Fibroblast of peridontal ligament (primary cell): ENCODE data around the gene SH3PXD2A.
"Not testable (repeated sequence)": the region's sequence is repeated elsewhere in the genome, so short reads cannot be mapped to it uniquely, and the experiment has no call there.

Experiments used
- DNase-seq: peaks from one replicate; pipeline ENCODE4 v3.0.0-alpha.2; 2010; ENCODE audit errors: extremely low read depth

SH3PXD2A gene

DNA sequence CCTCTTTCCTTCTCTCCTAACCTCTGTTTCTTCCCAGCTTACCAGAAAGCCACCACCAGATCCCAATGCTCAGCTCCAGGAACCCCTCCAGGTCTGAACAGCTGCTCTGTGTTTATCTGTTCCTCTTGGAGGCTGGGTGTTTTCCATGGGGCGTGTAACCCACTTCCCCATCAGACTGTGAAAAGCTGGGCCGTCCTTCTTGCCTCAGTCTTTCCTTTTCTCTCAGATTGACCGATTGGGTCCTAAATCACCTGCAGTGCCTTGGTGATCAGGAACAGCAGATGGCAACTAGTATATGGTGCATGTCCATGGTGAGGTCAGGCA is 4.8 kb downstream of the SH3PXD2A start:
- DNase-seq = peak; percentile 77

DNA sequence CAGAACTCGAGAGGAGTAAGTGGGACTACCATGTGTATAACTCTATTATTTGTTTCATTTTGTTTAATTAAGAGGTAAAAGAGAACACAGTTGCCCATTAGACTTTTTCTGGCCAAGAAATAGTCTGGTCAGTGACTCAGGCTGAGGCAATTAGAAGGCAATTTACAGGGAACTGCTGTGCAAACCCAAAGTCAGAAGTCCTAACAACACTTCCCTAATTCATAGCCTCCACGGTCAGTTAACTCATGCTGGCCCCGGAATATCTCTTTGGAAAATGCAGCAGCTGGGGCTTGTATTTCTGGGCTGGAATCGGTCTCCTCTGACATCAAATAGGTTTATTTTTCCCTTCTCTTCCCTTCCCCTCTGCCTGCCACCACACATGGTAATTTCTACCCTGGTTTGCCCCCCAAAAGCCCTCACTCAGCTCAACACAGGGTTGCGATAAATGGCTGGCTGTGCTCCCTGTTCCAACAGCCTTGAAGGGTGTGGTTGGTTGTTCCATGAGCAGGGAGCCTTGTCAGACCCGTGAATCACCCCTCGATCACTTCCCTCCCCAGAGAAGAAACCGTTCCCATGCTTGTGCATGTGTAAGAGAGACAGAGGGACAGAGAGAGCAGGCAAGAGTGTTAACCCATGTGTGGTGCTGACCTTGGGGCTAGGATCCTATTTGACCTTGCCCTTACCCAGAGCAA is 5.3 kb downstream of the SH3PXD2A start:
- peak; percentile 88 for DNase-seq

DNA sequence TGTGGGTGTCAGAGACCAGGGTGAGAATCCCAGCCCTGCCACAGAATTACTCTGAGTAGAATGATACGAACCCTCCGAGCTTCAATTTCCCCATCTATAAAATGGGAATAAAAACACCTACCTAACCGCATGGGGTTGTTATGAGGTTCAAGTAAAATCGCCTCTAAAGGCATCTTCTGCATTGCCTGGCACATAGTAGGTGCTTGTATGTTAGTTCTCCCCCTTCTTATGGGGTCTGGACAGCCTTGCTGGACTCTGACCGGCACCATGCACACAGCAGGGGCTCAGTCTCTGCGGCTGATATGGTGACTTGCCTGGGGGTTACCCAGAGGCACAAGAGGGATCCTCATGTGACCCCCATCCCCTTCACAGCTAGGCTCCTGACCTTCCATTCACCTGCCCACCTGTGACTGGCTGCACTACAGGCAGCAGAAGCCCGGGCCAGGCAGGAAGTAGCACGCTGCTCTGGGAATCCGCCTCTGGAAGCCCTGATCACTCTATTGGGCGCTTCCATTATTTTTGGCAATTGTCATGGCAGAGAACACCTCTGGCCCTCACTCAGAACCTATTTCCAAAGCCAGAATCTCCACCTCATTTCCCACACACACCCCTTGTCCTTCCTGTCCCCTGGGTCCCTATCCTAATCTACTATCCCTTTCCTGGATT is 6.0 kb downstream of the SH3PXD2A start:
- no peak for DNase-seq

DNA sequence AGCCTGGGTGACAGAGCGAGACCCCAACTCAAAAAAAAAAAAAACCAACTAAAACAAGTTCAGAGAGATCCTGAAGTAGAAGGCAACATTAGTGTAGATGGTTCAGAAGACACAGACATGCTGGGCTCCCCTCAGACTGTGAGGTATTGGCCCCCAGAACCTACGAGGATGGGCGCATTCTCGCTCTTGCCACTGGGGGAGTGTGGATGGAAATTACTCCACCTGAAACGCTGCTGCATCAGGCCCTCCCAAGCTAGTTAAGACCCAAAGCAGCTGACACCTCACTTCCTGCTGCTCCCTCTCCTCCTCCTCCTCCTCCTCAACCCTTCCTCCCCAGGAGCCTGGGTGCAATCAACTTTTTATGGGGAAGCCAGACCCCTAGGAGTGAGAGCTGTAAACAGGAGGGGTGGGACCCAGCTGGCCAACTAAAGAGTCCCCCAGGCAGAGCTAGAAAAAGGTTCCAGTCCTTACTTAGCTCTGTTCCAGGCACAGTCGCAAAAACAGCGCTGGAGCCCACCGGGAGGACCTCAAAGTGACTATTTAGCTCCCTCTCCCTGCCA is 7.4 kb downstream of the SH3PXD2A start:
- no peak for DNase-seq

DNA sequence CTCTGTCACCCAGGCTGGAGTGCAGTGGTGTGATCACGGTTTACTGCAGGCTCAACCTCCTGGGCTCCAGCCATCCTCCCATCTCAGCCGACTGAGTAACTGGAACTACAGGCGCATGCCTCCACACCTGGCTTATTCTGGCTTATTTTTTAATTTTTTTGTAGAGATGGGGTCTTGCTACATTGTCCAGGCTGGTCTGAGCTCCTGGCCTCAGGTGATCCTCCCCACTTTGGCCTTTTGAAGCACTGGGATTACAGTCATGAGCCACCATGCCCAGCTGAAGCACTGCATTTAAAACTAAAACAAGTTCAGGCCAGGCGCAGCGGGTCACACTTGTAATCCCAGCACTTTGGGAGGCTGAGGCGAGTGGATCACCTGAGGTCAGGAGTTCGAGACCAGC is 8.0 kb downstream of the SH3PXD2A start:
- no peak for DNase-seq

DNA sequence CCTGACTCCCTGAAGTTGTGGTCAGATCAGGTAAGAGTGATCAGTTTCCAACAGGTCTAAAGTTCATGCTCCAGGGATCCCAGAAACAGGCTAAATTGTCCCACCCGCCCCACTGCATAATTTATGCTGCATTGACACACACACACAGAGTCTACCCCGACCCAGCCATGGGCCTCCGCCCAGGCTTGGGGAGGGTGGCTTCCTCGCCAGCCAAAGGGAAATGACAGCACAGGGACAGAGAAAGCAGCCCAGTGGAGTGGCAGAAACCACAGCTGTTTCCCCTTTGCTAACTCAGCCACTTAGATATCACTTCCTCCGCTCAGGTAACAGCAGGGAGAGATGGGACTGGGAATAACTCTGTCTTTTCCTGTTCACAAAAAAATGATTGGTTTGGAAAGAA is 9.4 kb downstream of the SH3PXD2A start:
- DNase-seq = no peak

DNA sequence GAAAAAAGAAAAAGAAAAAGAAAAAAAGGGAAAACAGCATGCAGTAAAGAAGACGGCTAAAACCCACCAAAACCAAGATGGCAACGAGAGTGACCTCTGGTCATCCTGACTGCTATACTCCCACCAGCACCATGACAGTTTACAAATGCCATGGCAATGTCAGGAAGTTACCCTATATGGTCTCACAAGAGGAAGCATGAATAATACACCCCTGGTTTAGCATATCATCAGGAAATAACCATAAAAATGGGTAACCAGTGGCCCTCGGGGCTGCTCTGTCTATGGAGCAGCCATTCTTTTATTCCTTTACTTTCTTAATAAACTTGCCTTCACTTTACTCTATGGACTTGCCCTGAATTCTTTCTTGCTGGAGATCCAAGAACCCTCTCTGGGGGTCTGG is 10.0 kb downstream of the SH3PXD2A start:
- DNase-seq = not testable (repeated sequence)

DNA sequence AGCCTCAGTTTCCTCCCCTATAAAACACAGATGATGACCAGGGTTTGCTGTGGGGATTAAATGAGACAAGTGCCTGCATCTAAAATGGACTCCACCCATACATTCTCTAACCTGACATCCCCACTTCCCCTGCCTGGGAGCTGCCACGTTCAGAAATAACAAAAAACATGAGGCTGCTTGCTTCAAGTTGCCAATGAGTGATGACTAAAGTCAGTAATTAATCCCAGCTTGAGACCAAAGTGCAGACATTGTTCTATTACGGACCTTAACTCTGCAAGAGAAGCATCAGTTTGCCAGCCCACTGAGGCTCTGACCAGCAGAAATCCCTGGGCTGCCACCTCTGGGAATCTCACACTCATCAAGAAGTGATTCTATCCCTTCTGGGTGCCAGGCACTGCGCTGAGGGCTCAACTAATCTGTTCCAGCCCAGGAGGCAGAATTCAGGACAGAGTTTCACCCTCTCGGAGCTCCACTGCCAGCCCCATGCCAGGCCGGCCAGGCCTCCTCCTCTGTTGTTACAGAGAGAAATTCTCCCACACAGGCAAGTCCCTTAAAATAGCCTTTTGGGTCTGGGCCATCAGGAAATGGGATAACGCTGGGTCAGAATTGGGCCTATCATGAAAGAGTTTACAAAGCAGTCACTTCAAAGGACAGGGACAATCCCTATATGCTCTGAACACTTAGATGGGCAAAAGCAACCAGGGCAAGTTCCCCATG is 11.4 kb downstream of the SH3PXD2A start:
- DNase-seq = peak; percentile 96

DNA sequence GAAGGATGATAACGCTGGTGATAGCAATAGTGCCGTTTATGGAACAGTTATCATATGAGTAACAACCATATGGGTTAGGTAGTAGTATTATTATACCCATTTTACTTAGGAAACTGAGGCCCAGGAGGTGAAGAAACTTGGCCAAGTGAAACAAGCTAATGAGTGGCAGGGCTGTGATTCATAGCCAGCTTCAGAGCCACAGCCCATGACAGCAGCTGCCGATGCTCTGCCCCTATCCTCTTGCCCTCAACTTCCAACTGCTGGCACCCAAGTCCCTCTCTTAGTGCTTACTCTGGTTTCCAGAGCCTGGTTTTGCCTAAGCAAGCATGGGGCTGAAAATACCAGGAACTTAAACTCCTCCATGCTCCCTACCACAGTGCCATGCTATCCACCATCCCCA is 12.3 kb downstream of the SH3PXD2A start:
- DNase-seq = no peak

DNA sequence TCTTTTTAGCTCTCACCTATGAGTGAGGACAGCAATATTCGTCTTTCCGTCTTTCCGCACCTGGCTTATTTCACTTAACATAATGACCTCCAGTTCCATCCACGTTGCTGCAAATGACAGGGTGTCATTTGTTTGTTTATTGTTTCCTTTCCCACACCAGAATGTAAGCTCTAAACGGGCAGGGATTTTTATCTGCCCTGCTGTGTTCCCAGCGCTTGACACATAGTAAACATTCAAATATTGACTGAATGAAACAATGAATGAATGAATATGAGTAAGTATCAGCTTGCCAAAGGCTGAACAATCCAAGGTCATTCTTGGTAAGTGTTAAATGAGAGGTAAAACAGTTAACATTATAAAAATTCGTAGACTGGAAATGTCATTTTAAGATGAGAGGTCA is 12.8 kb downstream of the SH3PXD2A start:
- no peak for DNase-seq

DNA sequence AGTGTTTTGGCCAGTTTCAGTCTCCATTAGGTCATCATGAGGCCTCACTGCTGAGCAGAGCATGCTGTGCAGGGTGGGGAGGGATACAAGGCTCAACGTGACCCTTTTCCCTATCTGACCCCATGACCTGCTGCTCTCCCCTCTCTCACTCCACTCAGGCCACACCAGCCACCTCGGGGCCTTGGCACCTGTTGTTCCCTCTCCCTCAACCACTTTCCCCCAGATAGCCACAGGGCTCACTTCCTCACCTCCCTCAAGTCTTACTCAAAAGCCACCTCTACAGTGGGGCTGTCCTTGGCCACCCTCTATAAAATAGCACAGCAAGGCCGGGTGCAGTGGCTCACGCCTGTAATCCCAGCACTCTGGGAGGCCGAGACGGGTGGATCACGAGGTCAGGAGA is 13.9 kb downstream of the SH3PXD2A start:
- DNase-seq = no peak

DNA sequence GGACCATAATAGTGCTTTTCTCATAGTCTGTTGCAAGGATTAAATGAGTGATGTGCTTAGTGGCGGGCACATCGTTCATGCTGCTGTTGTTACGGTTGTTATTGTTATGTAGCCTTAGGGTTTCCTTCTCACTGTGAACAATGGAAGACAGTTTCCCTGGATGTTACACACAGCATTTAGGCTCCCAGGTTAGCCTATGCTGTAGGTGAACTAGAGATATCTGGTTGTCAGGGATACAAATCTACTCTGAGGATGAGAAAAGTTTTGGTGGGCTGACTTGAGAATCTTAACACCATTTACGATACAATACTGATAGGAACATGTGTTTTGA is 14.7 kb downstream of the SH3PXD2A start:
- DNase-seq = no peak

DNA sequence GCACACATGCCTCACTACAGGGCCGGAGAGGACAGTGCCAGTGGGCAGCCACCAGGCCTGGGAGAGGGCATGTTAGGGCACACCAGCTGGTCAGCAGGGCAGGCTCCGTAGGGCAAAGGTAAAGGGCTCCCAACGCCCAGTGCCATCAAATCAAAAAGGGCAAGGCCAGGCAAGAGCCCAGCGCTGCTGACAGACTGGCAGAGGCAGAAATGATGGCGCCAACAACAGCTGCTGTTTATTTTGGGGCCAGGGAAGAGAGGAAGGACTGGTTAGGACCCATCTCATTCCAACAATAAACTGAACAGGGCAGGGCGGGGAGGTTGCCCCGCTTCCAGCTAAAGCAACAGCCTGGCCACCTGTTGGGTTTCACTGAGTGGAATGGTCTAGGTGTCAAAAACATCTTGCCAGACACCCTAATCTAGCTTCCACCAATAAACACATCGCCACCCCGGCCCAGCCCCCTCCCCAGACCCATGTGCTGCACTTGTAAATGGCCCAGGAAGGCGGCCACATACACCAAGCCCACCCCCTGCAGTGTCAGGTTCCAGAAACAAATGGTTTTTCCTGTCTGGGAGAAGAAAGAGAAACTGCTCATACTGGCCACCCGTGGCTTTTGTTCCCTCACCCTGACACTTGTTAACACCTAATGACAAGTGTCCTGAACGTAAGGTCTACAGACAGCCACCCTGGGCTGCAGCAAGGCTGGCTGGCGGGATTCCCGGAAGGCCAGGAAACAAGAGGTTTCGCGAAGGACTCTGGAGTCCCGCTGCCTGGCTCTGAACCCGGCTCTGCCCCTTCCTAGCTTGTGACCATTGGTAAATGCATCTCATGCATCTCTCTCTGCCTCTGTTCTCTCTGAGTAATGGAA is 15.3 kb downstream of the SH3PXD2A start:
- DNase-seq = no peak

DNA sequence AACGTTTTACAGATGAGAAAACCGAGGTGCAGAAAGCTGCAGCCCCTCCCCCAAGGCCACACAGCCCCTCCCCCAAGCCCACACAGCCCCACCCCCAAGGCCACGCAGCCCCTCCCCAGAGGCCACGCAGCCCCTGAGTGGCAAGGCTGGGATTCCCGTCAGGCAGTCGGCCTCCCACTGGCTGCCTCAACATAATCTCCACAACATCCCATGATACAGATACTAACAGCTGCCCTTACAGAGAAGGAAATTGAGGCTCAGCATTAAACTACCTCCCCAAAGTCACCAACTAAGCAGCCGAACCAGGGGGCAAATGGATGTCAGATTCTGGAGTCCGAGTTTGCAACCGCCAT is 15.9 kb downstream of the SH3PXD2A start:
- DNase-seq = no peak

DNA sequence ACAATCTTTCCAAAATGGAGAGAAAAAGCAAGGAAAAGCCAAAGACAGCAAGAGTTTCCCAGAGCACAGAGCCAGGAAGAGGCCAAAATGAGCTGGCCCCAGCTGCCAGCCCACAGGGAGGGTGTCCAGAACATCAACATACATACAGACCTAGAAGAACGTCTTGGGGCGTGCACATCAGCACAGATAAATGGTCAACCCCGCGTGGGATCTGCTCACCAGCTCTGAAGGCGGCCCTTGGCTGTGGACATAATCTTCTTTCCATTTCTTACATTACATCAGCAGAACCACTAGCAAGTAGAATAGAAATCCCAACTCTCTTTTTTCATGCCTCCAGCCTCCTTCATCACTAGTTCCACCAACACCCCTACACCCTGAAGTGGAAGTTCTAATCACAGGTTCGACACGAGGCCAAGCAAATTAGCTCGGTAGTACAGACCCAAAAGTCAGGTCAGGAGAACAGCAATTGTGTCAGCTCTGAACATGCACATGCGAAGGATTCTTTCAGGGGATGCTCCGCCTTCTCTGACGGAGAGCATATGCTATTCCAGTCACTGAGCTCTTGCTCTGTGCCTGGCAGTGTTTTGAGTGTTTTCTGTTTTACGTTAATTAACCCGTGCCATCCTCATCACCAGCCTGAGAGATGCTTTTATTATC is 16.4 kb downstream of the SH3PXD2A start:
- no peak for DNase-seq

DNA sequence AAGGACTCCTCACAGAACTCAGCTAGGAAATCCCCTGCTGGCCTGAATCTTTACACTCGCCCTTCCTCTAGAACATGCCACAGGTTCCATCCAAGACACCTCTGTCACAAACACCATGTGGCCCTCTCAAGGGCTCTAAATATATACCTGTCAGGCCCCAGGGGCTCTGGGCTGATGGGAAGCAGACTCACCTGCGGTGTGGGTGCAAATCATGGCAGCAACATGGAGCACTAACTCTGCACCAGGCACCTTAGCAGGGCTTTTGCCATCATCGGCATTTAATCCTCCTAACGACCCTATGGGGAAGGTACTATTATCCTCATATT is 17.3 kb downstream of the SH3PXD2A start:
- no peak for DNase-seq

DNA sequence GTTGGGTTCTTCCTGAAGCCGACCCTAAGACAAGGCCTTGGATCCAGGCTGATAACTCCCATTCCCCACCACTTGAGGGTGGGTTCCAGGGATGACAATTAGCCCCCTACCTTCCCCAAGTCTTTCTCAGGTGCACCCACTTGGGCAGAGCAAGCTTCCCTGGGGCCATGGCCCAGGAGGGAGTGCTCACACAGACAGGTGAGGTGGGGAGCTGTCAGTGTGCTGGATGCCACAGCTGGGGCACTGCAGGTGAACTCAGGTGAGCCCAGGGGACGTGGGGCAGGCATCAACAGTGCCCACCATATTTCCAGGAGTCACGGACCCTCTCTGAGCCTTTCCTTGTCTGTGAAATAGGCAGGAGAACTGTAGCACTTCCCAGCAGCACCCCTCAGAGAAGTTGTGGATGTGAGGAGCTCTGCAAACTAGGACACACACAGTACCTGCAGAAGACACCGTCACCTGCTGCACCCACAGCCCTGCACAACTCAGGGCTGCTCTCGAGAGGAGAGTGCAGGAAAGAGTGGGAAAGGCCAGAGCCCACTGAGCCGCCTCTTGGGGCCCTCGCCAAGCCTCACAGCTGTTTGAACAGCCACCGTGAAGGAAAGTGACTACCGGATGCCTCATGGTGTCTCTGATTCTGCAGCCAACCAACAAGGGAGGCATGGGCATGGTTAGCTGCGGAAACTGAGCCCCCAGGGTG is 17.9 kb downstream of the SH3PXD2A start:
- no peak for DNase-seq

DNA sequence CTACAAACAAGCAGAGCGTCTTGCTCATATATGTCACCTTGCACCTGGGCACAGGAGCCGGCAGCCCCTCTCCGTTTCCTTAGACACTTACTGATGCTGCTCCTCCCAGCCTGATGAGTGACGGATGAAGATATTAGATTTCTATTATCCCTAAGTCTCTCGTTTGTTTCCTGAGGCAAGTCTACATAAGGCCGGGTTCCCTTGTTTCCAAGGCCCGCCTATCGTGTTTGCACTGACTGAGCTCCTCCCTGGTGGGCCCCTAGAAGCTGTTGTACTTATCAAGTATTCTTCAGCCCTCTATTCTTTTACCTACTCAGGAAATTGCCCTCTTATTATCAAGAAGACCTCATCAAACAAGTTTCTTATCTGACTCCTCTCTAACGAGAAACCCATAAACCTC is 18.5 kb downstream of the SH3PXD2A start:
- DNase-seq = no peak

DNA sequence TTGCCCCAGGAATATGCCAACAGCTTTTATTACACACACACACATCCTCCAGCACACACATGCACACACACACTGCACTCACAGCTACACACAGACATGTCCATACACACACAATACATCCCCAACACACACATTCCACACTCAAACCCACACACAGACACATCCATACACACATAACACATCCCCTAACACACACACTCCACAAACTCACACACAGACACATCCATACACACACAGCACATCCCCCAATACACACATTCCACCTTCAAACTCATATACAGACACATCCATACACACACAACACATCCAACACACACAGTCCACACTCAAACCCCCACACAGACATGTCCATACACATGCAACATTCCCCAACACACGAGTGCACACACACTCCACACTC is 19.1 kb downstream of the SH3PXD2A start:
- DNase-seq = no peak

DNA sequence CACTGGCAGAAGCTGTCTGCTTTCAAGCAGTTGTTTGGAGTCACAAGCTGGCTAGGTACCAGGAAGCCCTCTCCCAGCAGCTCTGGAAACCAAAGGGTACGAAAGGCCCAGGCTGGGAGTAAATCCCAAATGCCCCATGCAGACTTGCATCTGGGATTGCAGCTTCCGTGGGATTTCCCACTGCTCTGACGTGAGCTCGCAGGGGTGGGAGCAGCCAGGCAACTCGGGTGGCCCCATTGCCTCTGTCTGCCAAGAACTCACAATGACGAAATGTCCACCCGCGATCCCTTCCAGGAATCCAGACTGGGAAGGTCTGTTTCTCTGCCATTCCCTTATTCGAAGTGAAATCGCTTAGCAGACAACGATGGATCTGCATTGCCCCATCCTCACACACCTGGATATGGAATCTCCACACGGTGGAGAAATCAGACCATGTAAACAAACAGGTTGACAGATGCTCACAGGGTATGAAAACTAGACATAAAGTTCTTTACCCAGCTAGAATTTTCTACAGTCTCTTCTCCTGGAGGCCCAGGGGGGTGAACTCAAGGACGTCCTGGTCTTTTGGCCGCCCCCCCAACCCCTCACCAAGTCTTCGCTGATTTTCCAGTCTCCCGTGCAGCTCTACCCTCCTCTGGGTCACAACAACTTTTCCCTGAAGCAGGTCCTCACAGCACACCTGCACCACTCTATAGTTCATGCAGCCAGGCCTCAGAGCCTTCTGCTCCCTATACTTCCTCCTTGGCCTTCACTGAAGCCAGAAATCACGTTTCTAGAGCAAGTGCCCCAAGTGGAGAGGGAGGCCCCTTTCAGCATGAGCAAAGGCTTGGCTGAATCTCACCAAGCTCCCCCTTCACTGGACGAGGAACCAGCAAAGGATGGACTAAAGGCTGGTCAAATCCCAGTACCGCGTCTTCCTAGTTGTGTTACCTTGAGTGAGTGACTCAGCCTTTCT is 20.0 kb downstream of the SH3PXD2A start:
- DNase-seq = peak; percentile 90
